ENCODE data around the gene ABCA4.

ABCA4 gene

DNA sequence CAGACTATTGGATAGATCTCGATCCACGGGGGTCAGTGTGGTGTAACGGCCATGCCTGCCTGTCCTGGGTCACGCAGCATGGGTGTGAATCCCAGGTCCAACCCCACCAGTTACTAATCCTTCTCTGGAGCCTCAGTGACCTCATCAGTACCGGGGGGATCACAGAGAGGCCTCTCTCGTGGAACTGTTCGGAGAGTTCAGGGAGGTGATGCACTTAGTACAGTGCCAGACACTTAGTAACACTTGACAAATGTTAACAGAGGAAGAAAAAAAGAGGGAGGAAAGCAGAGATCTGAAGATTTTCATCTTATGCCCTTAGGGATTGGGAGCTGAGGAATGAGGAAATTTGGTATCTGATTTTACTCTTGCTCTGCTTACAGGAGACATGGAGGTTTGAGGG is 2.9 kb downstream of the ABCA4 start:
- Mint-ChIP-seq H3K27me3 (peaks cover 23% of the 10 kb centered on the region), H3K4me3 (no peak overlapping the region), H3K9me3 (no peaks in the 10 kb centered on the region), H3K27ac (no peak overlapping the region), H3K36me3 (no peaks in the 10 kb centered on the region), H3K4me1 (no peaks in the 10 kb centered on the region)
- DNase-seq (ENCODE audit: low spot score in 2 of 2) = no peak
- no peak for ATAC-seq (ENCODE audit: low read depth)

GRCh38 chr1:94117259-94117851 is 3.6 kb downstream of the ABCA4 start:
- DNase-seq (ENCODE audit: low spot score in 2 of 2) (no peak), ATAC-seq (ENCODE audit: low read depth) (no peak)
- H3K4me1 Mint-ChIP-seq = no peaks in the 10 kb centered on the region
- no peak overlapping the region for H3K4me3 Mint-ChIP-seq
- H3K36me3 Mint-ChIP-seq = no peaks in the 10 kb centered on the region
- H3K9me3 Mint-ChIP-seq = no peaks in the 10 kb centered on the region
- H3K27me3 Mint-ChIP-seq = peaks cover 23% of the 10 kb centered on the region
- no peak overlapping the region for H3K27ac Mint-ChIP-seq

GRCh38 chr1:94115900-94116436 is 5.0 kb downstream of the ABCA4 start:
- ATAC-seq (ENCODE audit: low read depth) (no peak), DNase-seq (ENCODE audit: low spot score in 2 of 2) (no peak)
- Mint-ChIP-seq H3K27ac (no peak overlapping the region), H3K27me3 (peaks cover 22% of the 10 kb centered on the region), H3K9me3 (no peaks in the 10 kb centered on the region), H3K4me3 (no peak overlapping the region), H3K4me1 (peaks cover 5% of the 10 kb centered on the region), H3K36me3 (no peaks in the 10 kb centered on the region)

DNA sequence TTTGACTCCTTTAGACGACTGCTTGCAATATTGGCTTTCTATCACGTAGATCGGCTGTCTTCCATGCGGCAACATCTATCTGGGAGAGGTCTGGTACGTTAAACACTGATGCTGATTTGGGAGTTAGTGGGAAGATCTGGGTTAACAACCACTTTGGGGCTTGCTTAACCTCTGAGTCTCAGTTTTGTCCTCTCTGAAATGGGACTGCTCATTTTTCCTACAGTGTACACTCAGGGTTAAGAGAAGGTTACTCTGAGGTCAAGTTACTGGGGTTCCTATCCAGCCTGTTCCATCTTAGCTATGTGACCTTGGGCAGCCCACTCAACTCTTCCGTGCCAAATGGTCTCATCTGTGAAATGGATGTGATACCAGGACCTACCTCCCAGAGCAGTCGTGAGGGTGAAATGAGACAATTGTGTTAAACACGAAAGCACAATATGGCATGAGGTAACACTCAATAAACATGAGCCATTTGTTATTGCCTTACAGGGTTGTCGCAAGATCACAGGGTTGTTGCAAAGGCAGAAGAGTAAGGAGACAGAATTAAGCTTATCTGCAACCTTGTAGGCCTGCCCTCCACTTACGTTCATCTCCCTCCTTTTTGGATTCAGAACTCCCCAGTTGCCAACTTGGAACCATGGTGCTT is 5.6 kb downstream of the ABCA4 start:
- Mint-ChIP-seq H3K27me3 (peaks cover 20% of the 10 kb centered on the region), H3K27ac (no peak overlapping the region), H3K4me1 (peaks cover 5% of the 10 kb centered on the region), H3K9me3 (no peaks in the 10 kb centered on the region), H3K4me3 (no peak overlapping the region), H3K36me3 (no peaks in the 10 kb centered on the region)
- DNase-seq (ENCODE audit: low spot score in 2 of 2) (no peak), ATAC-seq (ENCODE audit: low read depth) (no peak)

GRCh38 chr1:94113589-94114226 is 7.2 kb downstream of the ABCA4 start:
- Mint-ChIP-seq H3K4me1 (peaks cover 5% of the 10 kb centered on the region), H3K36me3 (no peaks in the 10 kb centered on the region), H3K27ac (no peak overlapping the region), H3K9me3 (no peaks in the 10 kb centered on the region), H3K27me3 (peaks cover 12% of the 10 kb centered on the region), H3K4me3 (no peak overlapping the region)
- ATAC-seq (ENCODE audit: low read depth) (no peak), DNase-seq (ENCODE audit: low spot score in 2 of 2) (no peak)

DNA sequence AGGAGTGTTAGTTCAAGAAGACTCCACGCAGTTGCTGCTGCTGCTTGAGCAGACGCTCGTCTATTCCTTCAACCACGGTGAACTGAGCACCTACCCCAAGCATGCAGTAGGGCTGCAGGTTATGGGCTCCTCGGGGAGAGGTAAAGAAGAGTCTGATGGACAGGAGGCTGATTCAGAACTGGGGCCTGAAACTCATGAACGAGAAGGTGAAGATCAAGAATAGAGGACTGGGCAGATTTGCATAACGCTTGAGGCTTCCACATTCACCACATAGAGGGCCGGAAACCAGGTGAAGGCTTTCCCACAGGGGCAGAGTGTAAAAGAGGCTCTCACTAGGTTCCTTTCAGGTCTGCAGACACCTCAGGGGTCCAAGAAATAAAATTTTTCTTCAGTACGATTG is 9.1 kb downstream of the ABCA4 start:
- DNase-seq (ENCODE audit: low spot score in 2 of 2) (no peak), ATAC-seq (ENCODE audit: low read depth) (no peak)
- Mint-ChIP-seq H3K4me1 (peaks cover 5% of the 10 kb centered on the region), H3K36me3 (no peaks in the 10 kb centered on the region), H3K27me3 (peaks cover 21% of the 10 kb centered on the region), H3K27ac (no peak overlapping the region), H3K4me3 (no peak overlapping the region), H3K9me3 (no peaks in the 10 kb centered on the region)

DNA sequence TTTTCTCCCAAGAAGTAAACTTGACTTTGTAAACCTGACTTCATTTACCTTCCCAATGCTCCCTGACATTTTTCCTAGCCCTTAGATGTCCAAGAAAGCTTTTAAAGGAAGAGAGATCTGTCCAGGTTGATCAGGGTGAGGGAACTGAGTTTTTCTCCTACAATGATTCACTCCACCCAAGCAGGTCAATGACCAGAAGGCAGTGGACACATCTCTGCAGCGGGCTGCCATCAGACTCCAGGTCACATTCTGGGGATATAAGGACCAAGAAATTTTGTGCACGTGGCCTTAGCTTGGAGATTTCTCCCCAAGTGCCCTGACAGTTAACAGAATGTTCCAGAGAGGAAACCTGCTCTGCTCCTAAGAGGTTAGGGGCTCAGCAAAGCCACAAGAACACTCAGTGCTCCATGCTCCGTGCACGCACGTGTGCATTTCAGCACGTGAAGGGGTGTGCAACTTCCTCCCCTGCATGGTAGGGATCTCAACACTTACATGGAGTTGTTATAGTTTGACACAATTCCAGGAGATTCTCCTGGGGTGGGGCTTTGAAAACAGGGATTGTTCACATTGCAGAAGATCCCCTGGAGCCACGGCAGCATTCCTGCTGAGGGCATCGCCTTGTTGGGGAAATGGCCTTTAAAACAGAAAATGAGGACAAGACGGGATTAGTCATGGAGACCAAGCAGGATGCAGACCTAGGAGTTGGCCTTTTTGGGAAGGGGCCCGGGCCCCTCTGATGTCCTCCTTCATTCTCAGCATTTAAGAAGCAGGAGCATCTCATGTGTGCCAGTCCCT is 9.8 kb downstream of the ABCA4 start:
- Mint-ChIP-seq H3K36me3 (no peaks in the 10 kb centered on the region), H3K27me3 (peaks cover 20% of the 10 kb centered on the region)

DNA sequence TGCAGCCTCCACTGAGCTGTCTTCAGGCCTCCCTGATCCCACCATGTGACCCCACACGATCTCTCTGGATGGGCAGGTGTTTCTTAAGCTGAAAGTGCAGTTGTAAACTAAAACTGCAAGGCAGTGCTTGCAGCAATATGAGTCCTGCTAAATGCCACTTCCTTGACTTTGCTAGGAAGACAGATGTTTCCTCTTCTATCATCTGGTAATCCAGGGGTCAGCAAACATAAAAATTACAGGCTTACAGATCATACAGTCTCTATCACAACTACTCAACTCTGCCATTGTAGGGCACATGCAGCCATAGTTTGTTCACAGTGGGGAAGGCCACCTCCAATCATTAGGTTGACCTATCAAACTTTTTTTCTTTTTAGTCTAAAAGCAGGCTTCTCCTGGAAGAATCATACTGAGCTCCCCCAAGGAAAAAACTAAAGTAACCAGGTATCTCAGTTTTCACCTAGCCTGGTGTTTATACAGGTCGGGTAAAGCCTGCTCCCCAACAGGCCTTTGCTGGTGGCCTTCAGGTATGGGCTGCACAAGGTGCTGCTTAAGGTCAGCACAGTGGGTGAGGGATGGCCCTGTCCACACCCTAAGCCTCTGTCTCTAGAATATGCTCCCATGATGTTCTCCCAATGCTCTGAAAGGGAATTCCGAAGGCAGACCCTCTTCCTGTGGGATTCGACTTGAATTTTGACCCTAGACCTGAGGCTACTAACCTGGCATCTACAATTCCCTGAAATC is 10.8 kb downstream of the ABCA4 start:
- no peak for DNase-seq (ENCODE audit: low spot score in 2 of 2)
- H3K4me1 Mint-ChIP-seq = peaks cover 5% of the 10 kb centered on the region
- H3K4me3 Mint-ChIP-seq = no peak overlapping the region
- H3K36me3 Mint-ChIP-seq = no peaks in the 10 kb centered on the region
- ATAC-seq (ENCODE audit: low read depth) = no peak
- no peak overlapping the region for H3K27ac Mint-ChIP-seq
- peaks cover 18% of the 10 kb centered on the region for H3K27me3 Mint-ChIP-seq
- no peaks in the 10 kb centered on the region for H3K9me3 Mint-ChIP-seq

More for the DNA sequence above, 9.8 kb downstream of the ABCA4 start:
- no peak overlapping the region for H3K27ac Mint-ChIP-seq
- no peak overlapping the region for H3K4me3 Mint-ChIP-seq
- ATAC-seq (ENCODE audit: low read depth) (no peak), DNase-seq (ENCODE audit: low spot score in 2 of 2) (no peak)
- no peaks in the 10 kb centered on the region for H3K9me3 Mint-ChIP-seq
- H3K4me1 Mint-ChIP-seq = peaks cover 5% of the 10 kb centered on the region

DNA sequence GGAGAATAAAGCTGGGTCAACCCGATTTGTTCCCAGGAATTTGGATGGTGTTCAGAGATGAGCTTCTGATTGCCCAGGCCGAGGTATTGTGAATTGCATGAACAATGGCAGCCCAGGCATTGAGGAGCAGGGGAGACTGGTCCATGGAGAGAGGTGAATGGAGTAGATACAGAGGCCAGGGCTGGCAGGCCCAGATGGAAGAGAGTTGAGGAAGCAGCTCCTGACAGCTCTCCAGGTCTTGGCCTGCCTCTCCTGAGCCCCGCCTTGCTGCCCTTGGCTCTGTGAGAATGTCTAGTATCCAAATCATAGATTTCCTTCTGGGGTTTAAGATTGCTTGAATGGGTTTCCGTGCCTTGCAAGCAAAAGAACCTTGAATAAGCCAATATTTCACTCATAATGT is 11.5 kb downstream of the ABCA4 start:
- ATAC-seq (ENCODE audit: low read depth) (no peak), DNase-seq (ENCODE audit: low spot score in 2 of 2) (no peak)
- H3K9me3 Mint-ChIP-seq = no peaks in the 10 kb centered on the region
- peaks cover 5% of the 10 kb centered on the region for H3K4me1 Mint-ChIP-seq
- no peak overlapping the region for H3K4me3 Mint-ChIP-seq
- no peaks in the 10 kb centered on the region for H3K36me3 Mint-ChIP-seq
- no peak overlapping the region for H3K27ac Mint-ChIP-seq
- H3K27me3 Mint-ChIP-seq = peaks cover 18% of the 10 kb centered on the region

- Mint-ChIP-seq H3K9me3 (no peaks in the 10 kb centered on the region), H3K4me3 (no peak overlapping the region), H3K4me1 (peaks cover 5% of the 10 kb centered on the region), H3K27me3 (peaks cover 24% of the 10 kb centered on the region), H3K27ac (no peak overlapping the region), H3K36me3 (no peaks in the 10 kb centered on the region)
- DNase-seq (ENCODE audit: low spot score in 2 of 2) (no peak), ATAC-seq (ENCODE audit: low read depth) (no peak)
Observed at GRCh38 chr1:94107141-94107540, 13.8 kb downstream of the ABCA4 start.

GRCh38 chr1:94106716-94107115 is 14.2 kb downstream of the ABCA4 start:
- peaks cover 26% of the 10 kb centered on the region for H3K27me3 Mint-ChIP-seq
- DNase-seq (ENCODE audit: low spot score in 2 of 2) = no peak
- no peak for ATAC-seq (ENCODE audit: low read depth)
- H3K36me3 Mint-ChIP-seq = no peaks in the 10 kb centered on the region
- no peak overlapping the region for H3K4me3 Mint-ChIP-seq
- H3K4me1 Mint-ChIP-seq = peaks cover 2% of the 10 kb centered on the region
- H3K27ac Mint-ChIP-seq = no peak overlapping the region
- no peaks in the 10 kb centered on the region for H3K9me3 Mint-ChIP-seq

DNA sequence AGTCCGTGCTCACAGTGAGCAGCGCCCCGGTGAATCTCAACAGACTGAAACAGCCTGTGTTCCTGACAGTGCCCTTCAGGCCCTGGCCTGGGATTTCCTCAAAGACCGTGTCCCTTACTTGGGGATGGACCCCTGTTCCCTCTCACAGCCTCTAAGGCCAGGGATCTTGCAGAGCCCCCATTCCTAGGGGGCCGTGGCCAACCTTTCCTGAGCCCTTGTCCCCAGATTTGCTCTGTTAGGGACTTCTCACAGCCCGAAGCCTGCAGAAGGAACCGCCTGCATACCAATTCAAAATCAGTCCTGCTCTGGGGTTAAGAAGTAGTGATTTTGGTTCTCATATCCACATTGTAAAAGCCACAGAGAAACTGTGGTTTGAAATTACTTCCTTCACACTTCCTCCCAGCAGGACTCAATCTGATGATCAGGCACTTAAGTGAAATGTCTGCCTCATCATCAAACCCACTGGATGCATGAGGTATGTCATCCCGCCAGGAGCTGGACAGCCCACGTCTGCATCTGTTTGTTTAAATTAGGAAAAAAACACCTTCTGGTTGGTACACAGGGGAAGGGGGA is 14.9 kb downstream of the ABCA4 start:
- Mint-ChIP-seq H3K4me1 (no peaks in the 10 kb centered on the region), H3K9me3 (no peaks in the 10 kb centered on the region), H3K27ac (no peak overlapping the region), H3K27me3 (peaks cover 24% of the 10 kb centered on the region), H3K4me3 (no peak overlapping the region), H3K36me3 (no peaks in the 10 kb centered on the region)
- DNase-seq (ENCODE audit: low spot score in 2 of 2) = no peak
- ATAC-seq (ENCODE audit: low read depth) = no peak

DNA sequence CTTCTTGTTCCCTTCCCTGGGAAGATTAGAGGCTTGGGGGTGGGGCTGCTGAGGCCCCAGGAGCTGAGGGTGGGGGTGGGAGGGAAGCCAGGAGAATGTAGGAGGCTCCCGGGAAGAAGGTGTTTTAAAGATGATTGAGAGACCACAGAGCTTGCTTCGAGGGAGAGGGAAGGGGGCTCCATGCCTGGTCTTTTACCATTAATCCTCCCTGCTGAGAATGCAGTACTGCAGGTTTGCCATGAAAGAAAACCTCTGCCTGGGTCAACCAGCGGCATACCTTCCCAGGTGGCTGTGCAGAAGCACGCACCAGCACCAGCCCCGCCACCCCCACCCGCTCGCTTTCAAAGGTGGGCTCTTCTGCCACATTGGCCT is 15.4 kb downstream of the ABCA4 start:
- ATAC-seq (ENCODE audit: low read depth) (no peak), DNase-seq (ENCODE audit: low spot score in 2 of 2) (no peak)
- Mint-ChIP-seq H3K4me3 (no peak overlapping the region), H3K4me1 (no peaks in the 10 kb centered on the region), H3K36me3 (no peaks in the 10 kb centered on the region), H3K27ac (no peak overlapping the region), H3K27me3 (peaks cover 24% of the 10 kb centered on the region), H3K9me3 (no peaks in the 10 kb centered on the region)

All from memory B cell (primary cell).